NCI-H2171 (cell line): ENCODE measurements around the gene DAZAP1.

ENCODE experiments used
- DNase-seq: peaks from one replicate; lab custom pipeline; 2025; lab: John Stamatoyannopoulos, UW

DAZAP1 gene

GRCh38 chr19:1377176-1377964 is 30.0 kb upstream of the DAZAP1 start:
- DNase-seq = no peak

- no peak for DNase-seq
These were observed 29.2 kb upstream of the DAZAP1 start for GRCh38 chr19:1377965-1378785.

- no peak for DNase-seq
These were observed 28.1 kb upstream of the DAZAP1 start for GRCh38 chr19:1379126-1379905.

GRCh38 chr19:1379961-1380489 is 27.4 kb upstream of the DAZAP1 start:
- DNase-seq = no peak

GRCh38 chr19:1382250-1382649 is 25.1 kb upstream of the DAZAP1 start:
- no peak for DNase-seq

- DNase-seq = no peak
These were observed 24.4 kb upstream of the DAZAP1 start for GRCh38 chr19:1383017-1383311.

- peak; percentile 91 for DNase-seq
These were observed 23.9 kb upstream of the DAZAP1 start, which contains the start of gene NDUFS7 for GRCh38 chr19:1383312-1384084. NDUFS7 (plus strand) TSS chr19:1383907; CDS start chr19:1383927, 20 bp downstream.

- no peak for DNase-seq
These were observed 23.3 kb upstream of the DAZAP1 start for GRCh38 chr19:1384085-1384462.

GRCh38 chr19:1384478-1385110 is 22.8 kb upstream of the DAZAP1 start:
- DNase-seq = no peak

GRCh38 chr19:1385816-1386215 is 21.6 kb upstream of the DAZAP1 start:
- no peak for DNase-seq

- DNase-seq = no peak
These were observed 20.3 kb upstream of the DAZAP1 start for GRCh38 chr19:1386945-1387683.

- peak; percentile 35 for DNase-seq
These were observed 19.4 kb upstream of the DAZAP1 start for GRCh38 chr19:1387684-1388636.

GRCh38 chr19:1388637-1389026 is 18.8 kb upstream of the DAZAP1 start:
- DNase-seq = no peak

- DNase-seq = no peak
These were observed 18.1 kb upstream of the DAZAP1 start for GRCh38 chr19:1389033-1389940.

GRCh38 chr19:1390890-1391423 is 16.4 kb upstream of the DAZAP1 start:
- DNase-seq = no peak

GRCh38 chr19:1392407-1392806 is 15.0 kb upstream of the DAZAP1 start:
- no peak for DNase-seq

- no peak for DNase-seq
These were observed 14.4 kb upstream of the DAZAP1 start for GRCh38 chr19:1392939-1393530.
